ENCODE measurements around the gene PRSS12. TPM values are rescaled to one million over a fixed set of nuclear protein-coding genes. Genes with fewer than 3 reads are reported as not detected.

Gene PRSS12
- total and polyA plus RNA-seq, 2 donors (not counting 3 experiments of a cell fraction or from before 2014, with no cell fraction given), result 0.22 to 0.55 TPM

DNA sequence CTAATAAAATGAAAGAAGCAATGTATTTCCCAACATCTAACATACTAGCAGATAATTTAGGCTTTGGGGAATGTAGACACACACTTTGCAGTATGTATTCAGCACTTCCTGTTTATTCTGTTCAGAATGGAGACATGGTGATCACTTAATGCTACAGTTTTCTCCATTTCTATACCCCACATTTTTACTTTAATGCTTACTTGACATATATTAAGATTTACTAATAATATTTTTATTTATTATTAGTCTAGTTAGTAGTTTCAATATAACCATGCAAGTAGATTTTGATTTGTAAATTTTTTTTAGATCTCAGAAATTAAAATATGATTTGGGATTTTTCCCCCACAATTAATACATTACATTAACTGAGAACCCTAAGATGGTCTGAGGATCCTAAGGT, 98.4 kb downstream of the PRSS12 start:
- ChIA-PET POLR2A (no interaction called here), CTCF (no interaction called here)
- Histone ChIP-seq H3K27me3 (ENCODE audit: control insufficient read depth in 2 of 2, insufficient read depth in 2 of 2, low read length in 2 of 2) (peaks cover 0 to 2% of the 10 kb centered on the region in 2 experiments), H3K36me3 (ENCODE audit: control insufficient read depth in 2 of 2, extremely low read depth in 1 of 2, insufficient read depth in 2 of 2, low read length in 2 of 2) (no peaks in the 10 kb centered on the region), H3K9me3 (replicated peaks; ENCODE audit: control insufficient read depth, insufficient read depth, low read length) (no peaks in the 10 kb centered on the region), H4K20me1 (replicated peaks; ENCODE audit: control insufficient read depth, extremely low read depth, insufficient read depth, low read length) (no peaks in the 10 kb centered on the region), H3K4me3 (replicated peaks in 1 of 3; ENCODE audit: insufficient read depth in 1 of 3, low read depth in 1 of 3, low read length in 3 of 3) (no peak overlapping the region), H3K27ac (ENCODE audit: insufficient read depth, low read depth, low read length) (no peak overlapping the region), H3K9me1 (replicated peaks; ENCODE audit: control insufficient read depth, extremely low read depth, insufficient read depth, low read length) (no peaks in the 10 kb centered on the region), H3K4me1 (ENCODE audit: control insufficient read depth, extremely low read depth, insufficient read depth, low read length) (no peaks in the 10 kb centered on the region), H3K9ac (replicated peaks; ENCODE audit: extremely low read depth, insufficient read depth, low read length) (no peak overlapping the region), H3K4me2 (ENCODE audit: insufficient read depth, low read length) (no peak overlapping the region), H3K79me2 (ENCODE audit: control insufficient read depth, insufficient read depth, low read length) (no peaks in the 10 kb centered on the region), H2AFZ (ENCODE audit: low read depth, low read length) (no peak overlapping the region)
- no TSS peak for BruUV-seq (replicated peaks)
- no peak for DNase-seq (ENCODE audit: low read depth, low spot score)
- no peak for FAIRE-seq
- intact Hi-C loops (cut with micrococcal nuclease), result no loop called here
- dilution Hi-C loops (cut with MboI; ENCODE audit: extremely low pct_ligation_motif_present, low sequenced_read_pairs), result no loop called here
- TF ChIP-seq EZH2 (IDR thresholded peaks at IDR 0.05; ENCODE audit: borderline replicate concordance, low read depth, low read length, severe bottlenecking) (no peak), MYC (IDR thresholded peaks at IDR 0.05; ENCODE audit: low read depth, low read length) (no peak), JUN (IDR thresholded peaks at IDR 0.05; ENCODE audit: borderline replicate concordance, insufficient read depth, insufficient read length, low read depth) (no peak)

DNA sequence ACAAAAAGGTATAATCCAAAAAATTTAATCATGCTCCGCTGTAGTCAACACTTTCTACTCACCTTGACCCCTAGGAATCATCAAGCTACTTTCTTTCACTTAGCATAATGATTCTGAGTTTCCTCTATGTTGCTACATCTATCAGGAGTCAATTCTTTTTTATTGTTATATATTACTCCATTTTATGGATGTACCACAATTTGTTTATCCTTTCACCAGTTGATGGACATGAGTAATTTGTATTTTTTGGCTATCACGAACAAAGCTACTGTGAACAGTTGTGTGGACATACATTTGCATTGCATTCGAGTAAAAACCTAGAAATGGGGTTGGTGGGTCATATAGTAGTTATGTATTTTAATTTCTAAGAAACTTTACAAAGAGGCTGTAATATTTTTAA, 102.9 kb downstream of the PRSS12 start:
- CTCF ChIA-PET, result no interaction called here
- Histone ChIP-seq H3K9me3 (replicated peaks; ENCODE audit: control insufficient read depth, insufficient read depth, low read length) (no peaks in the 10 kb centered on the region), H3K79me2 (ENCODE audit: control insufficient read depth, insufficient read depth, low read length) (no peaks in the 10 kb centered on the region), H3K4me3 (replicated peaks in 1 of 3; ENCODE audit: insufficient read depth in 1 of 3, low read depth in 1 of 3, low read length in 3 of 3) (no peak overlapping the region), H3K9ac (replicated peaks; ENCODE audit: extremely low read depth, insufficient read depth, low read length) (no peak overlapping the region), H3K4me2 (ENCODE audit: insufficient read depth, low read length) (no peak overlapping the region), H4K20me1 (replicated peaks; ENCODE audit: control insufficient read depth, extremely low read depth, insufficient read depth, low read length) (no peaks in the 10 kb centered on the region), H3K4me1 (ENCODE audit: control insufficient read depth, extremely low read depth, insufficient read depth, low read length) (no peaks in the 10 kb centered on the region), H3K36me3 (ENCODE audit: control insufficient read depth in 2 of 2, extremely low read depth in 1 of 2, insufficient read depth in 2 of 2, low read length in 2 of 2) (no peaks in the 10 kb centered on the region), H2AFZ (ENCODE audit: low read depth, low read length) (no peak overlapping the region), H3K27ac (ENCODE audit: insufficient read depth, low read depth, low read length) (no peak overlapping the region), H3K9me1 (replicated peaks; ENCODE audit: control insufficient read depth, extremely low read depth, insufficient read depth, low read length) (no peaks in the 10 kb centered on the region), H3K27me3 (ENCODE audit: control insufficient read depth in 2 of 2, insufficient read depth in 2 of 2, low read length in 2 of 2) (no peaks in the 10 kb centered on the region)
- dilution Hi-C loops (cut with MboI; ENCODE audit: extremely low pct_ligation_motif_present, low sequenced_read_pairs), result no loop called here
- no TSS peak for BruUV-seq (replicated peaks)
- TF ChIP-seq EZH2 (IDR thresholded peaks at IDR 0.05; ENCODE audit: borderline replicate concordance, low read depth, low read length, severe bottlenecking) (no peak), MYC (IDR thresholded peaks at IDR 0.05; ENCODE audit: low read depth, low read length) (no peak), POLR2A (IDR thresholded peaks at IDR 0.05; ENCODE audit: low read depth, low read length) (no peak), GATA2 (IDR thresholded peaks at IDR 0.05; ENCODE audit: insufficient read depth, insufficient read length, low read depth, low read length) (no peak), POLR2AphosphoS5 (IDR thresholded peaks at IDR 0.05; ENCODE audit: insufficient read depth, low read depth, low read length) (no peak), JUN (IDR thresholded peaks at IDR 0.05; ENCODE audit: borderline replicate concordance, insufficient read depth, insufficient read length, low read depth) (no peak), FOS (IDR thresholded peaks at IDR 0.05; ENCODE audit: borderline replicate concordance, insufficient read depth, low read length) (no peak)
- TF ChIP-seq, protein P1, sequence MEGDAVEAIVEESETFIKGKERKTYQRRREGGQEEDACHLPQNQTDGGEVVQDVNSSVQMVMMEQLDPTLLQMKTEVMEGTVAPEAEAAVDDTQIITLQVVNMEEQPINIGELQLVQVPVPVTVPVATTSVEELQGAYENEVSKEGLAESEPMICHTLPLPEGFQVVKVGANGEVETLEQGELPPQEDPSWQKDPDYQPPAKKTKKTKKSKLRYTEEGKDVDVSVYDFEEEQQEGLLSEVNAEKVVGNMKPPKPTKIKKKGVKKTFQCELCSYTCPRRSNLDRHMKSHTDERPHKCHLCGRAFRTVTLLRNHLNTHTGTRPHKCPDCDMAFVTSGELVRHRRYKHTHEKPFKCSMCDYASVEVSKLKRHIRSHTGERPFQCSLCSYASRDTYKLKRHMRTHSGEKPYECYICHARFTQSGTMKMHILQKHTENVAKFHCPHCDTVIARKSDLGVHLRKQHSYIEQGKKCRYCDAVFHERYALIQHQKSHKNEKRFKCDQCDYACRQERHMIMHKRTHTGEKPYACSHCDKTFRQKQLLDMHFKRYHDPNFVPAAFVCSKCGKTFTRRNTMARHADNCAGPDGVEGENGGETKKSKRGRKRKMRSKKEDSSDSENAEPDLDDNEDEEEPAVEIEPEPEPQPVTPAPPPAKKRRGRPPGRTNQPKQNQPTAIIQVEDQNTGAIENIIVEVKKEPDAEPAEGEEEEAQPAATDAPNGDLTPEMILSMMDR (IDR thresholded peaks at IDR 0.05; ENCODE audit: extremely low read depth in 1 of 2, insufficient read depth in 1 of 2, low read depth in 1 of 2, low read length in 2 of 2), result no peak
- TF ChIP-seq, protein P2, sequence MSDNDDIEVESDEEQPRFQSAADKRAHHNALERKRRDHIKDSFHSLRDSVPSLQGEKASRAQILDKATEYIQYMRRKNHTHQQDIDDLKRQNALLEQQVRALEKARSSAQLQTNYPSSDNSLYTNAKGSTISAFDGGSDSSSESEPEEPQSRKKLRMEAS (IDR thresholded peaks at IDR 0.05; ENCODE audit: insufficient read depth, insufficient read length), result no peak
- intact Hi-C loops (cut with micrococcal nuclease), result no loop called here
- DNase-seq (ENCODE audit: low read depth, low spot score), result no peak
- FAIRE-seq, result no peak
- POLR2A ChIA-PET, result no interaction called here

All from endothelial cell of umbilical vein (primary cell).